HG02763 (cell line): ENCODE results near the gene SOSTDC1.
"Not testable (repeated sequence)": the region's sequence is repeated elsewhere in the genome, so short reads cannot be mapped to it uniquely, and the experiment has no call there.

Source experiments
- ATAC-seq: cut with Tn5 transposase; IDR thresholded peaks from one replicate; pipeline ENCODE4 v1.9.1; 2021; ENCODE audit warnings: mild to moderate bottlenecking, moderate library complexity; ENCODE audit not compliant: unreplicated experiment

SOSTDC1 gene

GRCh38 chr7:16463520-16463919 is 2.0 kb downstream of the SOSTDC1 start:
- no peak for ATAC-seq

GRCh38 chr7:16462431-16462889 is 3.1 kb downstream of the SOSTDC1 start:
- no peak for ATAC-seq

- ATAC-seq = no peak
Observed at GRCh38 chr7:16460789-16461493, 4.6 kb downstream of the SOSTDC1 start.

- ATAC-seq = not testable (repeated sequence)
Observed at GRCh38 chr7:16456303-16456702, 9.2 kb downstream of the SOSTDC1 start.

- ATAC-seq = no peak
Observed at GRCh38 chr7:16455591-16455990, 9.9 kb downstream of the SOSTDC1 start.

GRCh38 chr7:16450366-16450765 is 15.2 kb downstream of the SOSTDC1 start:
- ATAC-seq = no peak

GRCh38 chr7:16447876-16448275 is 17.7 kb downstream of the SOSTDC1 start:
- no peak for ATAC-seq

GRCh38 chr7:16446508-16446907 is 19.0 kb downstream of the SOSTDC1 start:
- ATAC-seq = no peak

GRCh38 chr7:16443871-16444270 is 21.7 kb downstream of the SOSTDC1 start:
- ATAC-seq = not testable (repeated sequence)

- no peak for ATAC-seq
Observed at GRCh38 chr7:16438988-16439387, 26.6 kb downstream of the SOSTDC1 start.

GRCh38 chr7:16436306-16436705 is 29.2 kb downstream of the SOSTDC1 start:
- no peak for ATAC-seq

GRCh38 chr7:16433568-16434122 is 31.9 kb downstream of the SOSTDC1 start:
- ATAC-seq = no peak

GRCh38 chr7:16432425-16432731 is 33.2 kb downstream of the SOSTDC1 start:
- ATAC-seq = no peak

GRCh38 chr7:16431646-16432424 is 33.7 kb downstream of the SOSTDC1 start:
- peak; percentile 59 for ATAC-seq

- ATAC-seq = no peak
Observed at GRCh38 chr7:16430133-16430532, 35.4 kb downstream of the SOSTDC1 start.

- ATAC-seq = no peak
Observed at GRCh38 chr7:16428672-16429071, 36.9 kb downstream of the SOSTDC1 start.

- no peak for ATAC-seq
Observed at GRCh38 chr7:16428182-16428581, 37.4 kb downstream of the SOSTDC1 start.

GRCh38 chr7:16423761-16424160 is 41.8 kb downstream of the SOSTDC1 start:
- ATAC-seq = no peak

- ATAC-seq = no peak
Observed at GRCh38 chr7:16422917-16423316, 42.6 kb downstream of the SOSTDC1 start.

- no peak for ATAC-seq
Observed at GRCh38 chr7:16422103-16422435, 43.5 kb downstream of the SOSTDC1 start.

GRCh38 chr7:16421333-16422102 is 44.0 kb downstream of the SOSTDC1 start, which contains the start of gene CRPPA:
Gene CRPPA, minus strand, starts transcription at chr7:16421538. Its CDS starts 216 bp downstream, at chr7:16421322.
- peak; percentile 32 for ATAC-seq
